Stimulated activated CD4-positive, alpha-beta T cell treated with anti-CD3 and anti-CD28 coated beads, Interleukin-15, amount 100 ng/mL, for 48 hours (primary cell): ENCODE data around the gene MYBPC3.

ENCODE experiments used
- DNase-seq, 2 donors: peaks; one replicate each; pipeline ENCODE4 v3.0.0-alpha.2; 2020; ENCODE audit warnings: low read depth in 2 of 2

MYBPC3 gene

DNA sequence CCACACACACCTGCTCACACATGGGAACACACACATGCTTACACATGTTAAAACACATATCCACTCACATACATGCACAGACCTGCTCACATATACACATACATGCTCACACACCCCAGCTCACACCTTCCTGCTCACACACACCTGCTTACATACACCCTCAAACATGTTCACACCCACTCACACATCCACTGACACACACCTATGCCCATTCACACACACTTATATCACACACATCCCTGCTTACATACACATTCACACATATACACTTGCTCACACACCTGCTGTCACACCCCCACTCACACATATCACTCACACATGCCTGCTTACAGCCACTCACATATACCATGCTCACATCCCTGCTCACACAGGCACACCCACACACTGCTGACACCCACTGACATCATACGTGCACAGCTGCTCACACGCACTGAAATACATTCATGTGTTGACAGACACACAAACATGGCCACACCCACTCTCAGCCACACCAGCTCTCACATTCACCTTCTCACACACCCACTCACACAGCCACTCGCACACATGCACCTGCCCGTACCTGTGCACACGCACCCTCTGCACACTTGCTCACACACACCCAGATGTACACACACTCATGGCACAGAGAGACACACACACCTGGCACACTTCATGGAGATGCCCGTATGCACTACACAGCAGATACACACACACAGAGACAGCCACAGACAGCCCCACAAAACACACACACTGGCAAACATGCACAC lies 5.7 kb upstream of the MYBPC3 start:
- DNase-seq, result no peak

GRCh38 chr11:47356998-47357329 lies 4.5 kb upstream of the MYBPC3 start:
- no peak for DNase-seq

DNA sequence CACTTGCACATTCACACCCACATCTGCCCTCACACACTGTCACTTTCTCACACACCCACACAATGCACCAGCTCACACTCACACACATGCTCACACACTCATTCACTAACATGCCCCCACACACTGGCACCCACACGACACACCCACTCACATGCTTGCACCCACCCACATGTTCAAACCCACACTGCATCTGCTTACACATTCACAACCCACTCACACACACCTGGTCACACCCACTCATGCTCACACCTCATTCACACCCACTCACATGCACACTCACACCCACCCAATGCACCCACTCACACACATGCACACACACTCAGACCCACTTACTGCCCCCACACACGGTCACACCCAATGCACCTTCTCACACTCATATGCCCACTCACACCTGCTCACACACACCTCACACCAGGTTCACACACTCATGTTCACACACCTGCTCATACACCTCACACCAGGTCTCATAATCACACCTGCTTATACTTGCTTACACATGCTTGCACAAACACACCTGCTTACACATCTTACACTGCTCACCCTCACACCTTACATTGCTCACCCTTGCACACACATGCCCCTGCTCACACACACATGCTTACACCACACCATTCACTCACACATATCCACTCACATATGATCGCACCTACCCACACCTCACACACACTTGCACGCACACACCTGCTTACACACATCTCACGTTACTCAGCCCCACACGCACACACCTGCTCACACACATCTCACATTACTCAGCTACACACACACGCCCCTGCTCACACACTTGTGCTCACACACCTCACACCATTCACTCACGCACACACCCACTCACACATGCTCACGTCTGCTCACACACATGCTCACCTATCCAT lies 3.9 kb upstream of the MYBPC3 start:
- DNase-seq, result no peak

- DNase-seq, result peak; percentile 28 to 38
These were observed 3.0 kb upstream of the MYBPC3 start for GRCh38 chr11:47355283-47356128.

DNA sequence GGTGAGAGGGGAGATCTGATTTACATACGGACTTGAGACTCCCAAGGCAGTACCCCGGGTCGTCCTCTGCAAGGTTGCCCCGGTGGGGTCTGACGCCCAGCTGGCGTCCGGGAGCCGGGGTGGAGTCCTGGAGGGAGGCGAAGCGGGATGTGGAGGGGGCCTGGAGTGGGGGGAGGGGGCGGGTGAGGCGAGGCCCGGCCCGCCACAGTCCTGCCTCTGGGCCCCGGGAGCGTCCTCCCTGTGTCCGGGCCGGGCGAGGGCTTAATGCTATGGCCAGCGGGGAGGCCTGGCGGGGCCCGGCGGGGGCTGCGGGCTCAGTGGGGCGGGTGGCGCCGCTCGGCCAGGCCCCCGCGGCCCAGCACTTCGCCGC lies 2.4 kb upstream of the MYBPC3 start:
- no peak for DNase-seq

DNA sequence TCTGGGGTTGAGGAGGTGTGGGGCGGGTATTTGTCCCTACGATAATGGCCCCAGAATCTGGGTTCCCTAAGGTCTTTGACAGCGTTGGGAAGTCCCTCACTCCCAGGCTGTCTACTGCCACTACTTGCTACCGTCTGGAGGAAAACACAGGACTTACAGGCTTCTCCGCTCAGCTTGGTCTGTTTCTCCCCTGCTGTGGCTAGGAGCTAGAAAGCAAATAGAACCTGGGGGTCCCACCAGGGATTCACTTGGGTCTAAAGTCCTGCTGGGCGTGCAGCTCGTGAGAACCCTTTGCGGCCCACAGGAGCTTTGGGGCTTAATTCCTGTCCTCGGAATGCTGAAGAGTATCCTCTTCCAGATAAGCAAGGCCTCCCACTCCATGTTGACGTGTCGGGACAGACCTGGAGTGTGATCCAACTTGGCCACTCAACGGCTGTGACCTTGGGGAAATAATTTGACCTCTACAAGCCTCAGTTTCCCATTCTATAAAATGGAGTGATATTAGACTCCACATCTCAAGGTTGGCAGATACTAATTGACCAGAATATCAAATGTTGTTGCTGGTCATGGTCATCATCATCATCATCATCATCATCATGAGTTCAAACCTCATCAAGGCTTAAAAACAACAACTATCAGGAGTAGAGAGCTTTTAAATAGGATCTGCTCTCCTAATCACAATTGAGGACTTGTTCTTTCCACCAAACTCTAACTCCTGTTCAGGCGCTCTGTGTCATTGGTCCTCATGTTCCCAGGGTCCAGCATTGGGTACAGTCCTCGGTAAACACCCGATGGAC lies 1.7 kb upstream of the MYBPC3 start:
- no peak for DNase-seq

DNA sequence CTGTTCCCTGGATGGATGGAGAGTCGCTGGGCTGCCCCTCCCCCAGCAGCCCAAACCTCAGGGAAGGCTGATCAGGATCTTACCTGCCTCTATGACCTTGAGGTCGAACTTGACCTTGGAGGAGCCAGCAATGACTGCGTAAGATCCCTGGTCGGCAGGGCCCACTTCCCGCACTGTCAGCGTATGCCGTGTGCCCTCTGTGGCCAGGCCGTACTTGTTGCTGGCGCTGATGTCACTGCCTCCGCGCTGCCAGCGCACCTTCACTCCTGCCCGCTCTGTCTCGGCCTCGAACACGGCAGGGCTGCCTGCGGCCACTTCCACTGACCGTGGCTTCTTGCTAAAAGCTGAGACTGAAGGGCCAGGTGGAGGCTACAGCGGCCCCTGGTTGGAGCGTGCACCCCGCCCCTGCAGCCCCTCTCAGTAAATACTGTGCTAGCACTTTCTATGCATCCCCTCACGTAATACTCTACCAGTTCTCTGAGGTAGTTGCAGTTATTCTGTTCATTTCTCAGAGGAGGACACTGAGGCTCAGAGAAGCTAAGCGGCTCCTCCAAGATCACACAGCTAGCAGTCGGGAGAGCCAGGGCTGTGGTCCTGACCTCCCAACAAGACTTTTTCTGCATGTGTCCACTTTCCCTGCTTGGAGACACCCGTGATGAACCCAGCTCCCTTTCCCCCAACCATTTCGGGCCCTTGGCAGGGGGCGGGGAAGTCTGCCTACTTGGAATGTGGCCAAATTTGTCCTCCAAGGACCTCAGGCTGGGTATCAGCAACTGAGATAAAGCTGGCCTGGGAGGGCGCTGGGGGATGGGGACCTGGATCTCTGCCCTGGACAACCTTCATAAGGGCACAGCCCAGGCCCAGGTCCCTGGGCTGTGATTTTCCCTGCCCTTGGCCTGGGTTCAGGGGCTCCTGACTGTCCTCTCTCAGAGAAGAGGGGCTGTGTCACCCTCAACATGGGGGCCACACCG lies 1.1 kb downstream of the MYBPC3 start:
- DNase-seq, result no peak

- no peak for DNase-seq
These were observed 2.2 kb downstream of the MYBPC3 start for GRCh38 chr11:47350315-47350714.

DNA sequence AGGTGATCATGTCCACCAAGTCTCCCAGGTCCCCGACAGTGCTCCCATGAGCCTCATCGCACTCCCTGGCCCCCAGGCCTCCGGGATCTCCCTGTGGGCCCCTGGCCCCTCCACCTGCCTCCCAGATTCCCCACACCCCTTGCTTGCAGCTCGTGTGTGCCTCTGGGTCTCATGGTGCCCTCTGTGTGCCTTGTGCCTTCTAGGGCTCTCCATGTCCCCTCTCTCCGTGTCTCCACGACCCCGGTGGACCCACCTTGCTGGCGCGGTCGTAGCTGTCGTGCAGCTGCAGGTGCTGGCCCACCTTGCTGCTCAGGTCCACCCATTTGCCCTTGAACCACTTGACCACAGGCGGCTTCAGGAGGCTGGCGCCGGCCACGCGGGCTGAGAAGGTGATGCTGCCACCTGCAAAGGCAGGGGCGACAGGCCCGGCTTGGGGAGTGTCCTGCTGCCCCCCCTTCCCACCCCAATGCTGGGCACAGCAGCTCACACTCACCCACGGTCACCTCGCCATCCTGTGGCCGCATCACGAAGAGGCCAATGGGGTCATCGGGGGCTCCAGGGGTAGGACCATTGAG lies 2.9 kb downstream of the MYBPC3 start:
- no peak for DNase-seq

DNA sequence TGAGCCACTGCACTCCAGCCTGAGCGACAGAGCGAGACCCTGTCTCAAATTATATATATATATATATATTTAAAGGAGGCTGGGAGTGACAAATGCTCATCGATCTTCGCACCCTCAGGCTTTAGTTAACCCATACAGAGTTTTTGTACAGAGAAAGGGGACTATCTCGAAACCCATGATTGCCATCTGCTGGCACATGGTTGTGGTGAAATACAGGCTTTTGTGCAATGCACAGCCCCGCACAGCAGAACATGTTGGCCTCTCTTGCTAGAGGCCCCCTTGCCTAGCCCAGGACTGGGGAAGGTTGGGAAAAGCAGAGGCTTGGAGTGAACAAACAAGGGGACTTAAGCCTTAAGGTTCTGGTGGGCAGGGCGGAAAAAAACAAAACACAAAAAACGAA lies 3.6 kb downstream of the MYBPC3 start:
- DNase-seq, result no peak

- no peak for DNase-seq
These were observed 4.2 kb downstream of the MYBPC3 start for GRCh38 chr11:47348131-47348802.

- no peak for DNase-seq
These were observed 5.4 kb downstream of the MYBPC3 start for GRCh38 chr11:47347137-47347536.

DNA sequence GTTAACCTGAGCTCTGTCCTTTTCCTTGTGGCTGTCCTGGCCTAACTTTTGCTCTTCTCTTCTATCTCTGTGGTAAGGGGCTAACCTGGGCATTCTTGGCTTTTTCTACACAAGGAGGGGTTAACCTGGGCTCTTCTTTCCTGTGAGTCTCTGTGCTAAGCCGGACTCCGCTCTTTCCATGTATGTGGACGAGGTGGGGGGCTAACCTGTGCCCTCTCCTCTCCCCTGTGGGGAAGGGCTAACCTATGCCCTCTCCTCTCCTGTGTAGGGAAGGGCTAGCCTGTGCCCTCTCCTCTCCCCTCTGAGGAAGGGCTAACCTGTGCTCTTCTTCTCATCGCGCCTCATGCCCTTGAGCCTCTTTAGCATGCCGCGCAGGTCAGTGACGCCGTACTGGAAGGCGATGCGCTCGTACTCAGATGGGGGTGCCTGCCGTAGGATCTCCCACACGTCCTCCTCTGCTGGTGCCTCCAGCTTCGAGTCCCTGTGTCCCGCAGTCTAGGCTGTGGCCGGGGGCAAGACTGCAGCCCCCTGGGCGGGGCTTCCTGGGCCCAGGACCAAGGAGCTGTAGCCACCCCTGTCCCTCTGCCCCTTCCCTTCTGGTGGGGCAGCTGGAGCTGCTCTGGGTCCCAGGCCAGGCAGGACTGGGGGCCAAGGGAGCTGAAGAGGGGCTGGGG lies 6.5 kb downstream of the MYBPC3 start:
- no peak for DNase-seq

- DNase-seq, result no peak
These were observed 9.6 kb downstream of the MYBPC3 start for GRCh38 chr11:47342854-47343253.

DNA sequence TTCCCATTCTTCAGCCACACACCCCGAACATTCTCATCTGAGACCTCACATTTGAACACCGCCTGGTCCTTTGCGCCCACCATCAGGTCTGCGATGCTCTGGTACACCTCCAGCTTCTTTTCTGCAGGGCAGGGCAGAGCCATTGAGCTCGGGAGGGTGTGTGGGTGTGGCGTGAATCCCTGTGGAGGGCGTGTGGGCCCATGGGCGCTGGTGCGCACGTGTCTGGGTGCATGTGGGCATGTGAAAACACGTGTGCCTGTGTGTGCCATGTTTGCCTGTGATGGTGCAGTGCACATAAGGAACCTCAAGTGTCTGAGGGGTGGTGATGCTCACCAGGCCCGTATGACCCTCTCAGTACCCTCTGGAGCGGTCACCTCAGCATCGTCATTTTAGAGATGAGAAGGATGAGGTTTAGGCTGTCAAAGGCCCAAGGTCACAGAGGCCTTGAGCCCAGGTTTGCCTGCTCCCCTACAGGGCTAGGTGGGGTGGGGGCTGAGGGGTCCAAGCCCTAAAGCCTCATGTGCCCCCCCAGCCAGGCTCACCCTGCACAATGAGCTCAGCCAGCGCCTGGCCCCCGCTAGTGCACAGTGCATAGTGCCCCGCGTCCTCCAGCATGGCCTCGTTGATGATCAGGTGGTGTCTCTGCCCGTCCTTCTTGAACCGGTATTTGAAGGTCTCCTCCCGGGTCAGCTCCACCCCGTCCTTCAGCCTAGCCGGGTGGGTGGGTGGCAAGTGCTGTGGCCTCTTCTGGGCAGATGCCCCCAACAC lies 10.3 kb downstream of the MYBPC3 start:
- no peak for DNase-seq

DNA sequence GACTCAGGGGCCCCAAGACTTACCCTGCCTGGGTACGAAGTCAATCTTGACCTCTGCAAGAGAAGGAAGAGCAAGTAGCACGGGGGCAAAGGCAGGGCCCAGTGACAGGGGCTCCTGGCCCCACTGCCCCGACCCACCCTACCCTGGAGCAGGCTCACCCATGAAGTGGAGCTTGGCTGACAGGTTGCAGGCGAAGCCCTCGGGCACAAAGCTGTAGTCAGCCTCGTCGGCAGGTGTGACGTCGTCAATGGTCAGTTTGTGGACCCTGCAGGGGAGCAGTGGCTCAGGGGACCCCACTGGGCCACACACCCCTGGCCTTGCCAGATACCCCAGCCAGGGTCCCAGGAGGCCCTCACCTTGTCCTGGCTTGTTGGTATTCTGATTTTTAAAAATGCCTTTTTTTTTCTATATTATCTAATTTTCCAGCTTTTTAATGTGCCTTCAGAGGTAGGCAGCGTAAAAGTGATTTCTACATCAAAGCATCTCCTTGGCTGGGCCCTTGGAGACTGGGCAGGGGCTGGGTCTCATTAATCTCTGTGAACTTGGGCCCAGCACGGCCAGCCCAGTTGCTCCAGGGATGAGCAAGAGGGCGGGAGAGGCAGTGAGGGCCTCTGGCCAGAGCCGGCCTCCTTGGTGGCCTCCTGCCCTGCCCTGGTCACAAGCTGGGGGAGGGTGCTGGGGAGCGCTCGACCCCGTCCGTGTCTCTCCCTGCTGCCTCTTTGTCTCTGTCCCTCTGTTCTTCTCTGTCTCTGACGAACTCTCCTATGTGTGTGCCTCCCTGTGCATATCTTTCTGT lies 11.3 kb downstream of the MYBPC3 start:
- DNase-seq, result no peak

GRCh38 chr11:47340010-47340409 lies 12.5 kb downstream of the MYBPC3 start:
- no peak for DNase-seq
